Fibroblast of villous mesenchyme (primary cell): ENCODE measurements around the gene INHBB. TPM values are rescaled to one million over a fixed set of nuclear protein-coding genes. Genes with fewer than 3 reads are reported as not detected.

Source experiments
- DNase-seq: peaks from one replicate; pipeline ENCODE4 v3.0.0-alpha.2; 2010; ENCODE audit warnings: low read depth
- H3K4me3 ChIP-seq: 2 replicates; pipeline ENCODE4 v1.5.1; 2011; ENCODE audit warnings: low read depth, mild to moderate bottlenecking, low read length
- CTCF ChIP-seq: IDR thresholded peaks from 2 replicates; pipeline ENCODE4 v1.5.1; 2012; ENCODE audit warnings: low read depth, mild to moderate bottlenecking, low read length; ENCODE audit not compliant: insufficient read depth
- total RNA-seq: library from RNA; depleted of rRNA; stranded (reverse); fragments of >200 nt; gene quantifications from 2 replicates; pipeline ENCODE4 v1.2.3, GENCODE V29; 2012

The INHBB gene
- total RNA-seq, 1 donor = under 0.01 TPM

- H3K4me3 ChIP-seq = no peak overlapping the region
- no peak for DNase-seq
- no peak for TF ChIP-seq CTCF
These were observed 46.2 kb downstream of the INHBB start for GRCh38 chr2:120391911-120392665.

DNA sequence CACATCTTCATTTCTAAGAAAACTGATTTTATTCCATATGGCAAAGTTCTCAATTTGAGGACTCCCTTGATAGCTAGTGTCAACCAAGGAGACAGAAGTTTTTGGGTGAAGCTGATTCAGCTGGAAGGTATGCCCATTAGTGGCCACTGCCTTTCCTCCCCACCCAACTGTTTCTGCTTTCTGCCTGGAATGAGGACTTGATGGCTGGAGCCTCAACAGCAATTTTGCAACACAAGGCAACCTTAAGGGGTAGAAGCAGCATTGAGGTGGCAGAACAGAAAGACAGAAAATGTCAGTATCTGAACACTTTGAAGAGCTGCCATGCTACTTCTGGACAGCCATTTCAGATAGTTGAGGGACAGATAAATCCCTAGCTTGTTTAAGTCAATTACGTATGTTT, 47.0 kb downstream of the INHBB start:
- no peak overlapping the region for H3K4me3 ChIP-seq
- DNase-seq = no peak
- no peak for TF ChIP-seq CTCF

DNA sequence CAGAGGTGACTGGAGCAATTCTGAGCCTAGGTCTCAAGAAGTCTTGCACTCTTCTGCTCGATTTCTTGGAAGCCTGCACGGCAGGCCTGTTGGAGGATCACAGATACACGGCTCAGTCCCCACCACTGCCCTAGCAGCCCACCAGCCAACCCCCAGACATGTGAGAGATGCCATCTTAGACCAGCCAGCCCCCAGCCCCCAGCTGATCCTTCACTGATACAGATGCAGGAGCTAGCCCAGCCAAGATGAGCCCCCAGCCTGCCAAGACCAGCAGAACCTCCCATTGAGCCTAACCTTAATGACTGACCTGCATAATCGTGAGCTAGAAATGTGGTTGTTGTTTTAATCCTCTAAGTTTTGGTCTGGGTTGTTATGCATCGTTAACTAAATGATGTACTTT, 47.5 kb downstream of the INHBB start:
- H3K4me3 ChIP-seq = no peak overlapping the region
- no peak for TF ChIP-seq CTCF
- DNase-seq = no peak

- no peak for DNase-seq
- TF ChIP-seq CTCF = no peak
- no peak overlapping the region for H3K4me3 ChIP-seq
These were observed 48.8 kb downstream of the INHBB start for GRCh38 chr2:120394764-120395163.

DNA sequence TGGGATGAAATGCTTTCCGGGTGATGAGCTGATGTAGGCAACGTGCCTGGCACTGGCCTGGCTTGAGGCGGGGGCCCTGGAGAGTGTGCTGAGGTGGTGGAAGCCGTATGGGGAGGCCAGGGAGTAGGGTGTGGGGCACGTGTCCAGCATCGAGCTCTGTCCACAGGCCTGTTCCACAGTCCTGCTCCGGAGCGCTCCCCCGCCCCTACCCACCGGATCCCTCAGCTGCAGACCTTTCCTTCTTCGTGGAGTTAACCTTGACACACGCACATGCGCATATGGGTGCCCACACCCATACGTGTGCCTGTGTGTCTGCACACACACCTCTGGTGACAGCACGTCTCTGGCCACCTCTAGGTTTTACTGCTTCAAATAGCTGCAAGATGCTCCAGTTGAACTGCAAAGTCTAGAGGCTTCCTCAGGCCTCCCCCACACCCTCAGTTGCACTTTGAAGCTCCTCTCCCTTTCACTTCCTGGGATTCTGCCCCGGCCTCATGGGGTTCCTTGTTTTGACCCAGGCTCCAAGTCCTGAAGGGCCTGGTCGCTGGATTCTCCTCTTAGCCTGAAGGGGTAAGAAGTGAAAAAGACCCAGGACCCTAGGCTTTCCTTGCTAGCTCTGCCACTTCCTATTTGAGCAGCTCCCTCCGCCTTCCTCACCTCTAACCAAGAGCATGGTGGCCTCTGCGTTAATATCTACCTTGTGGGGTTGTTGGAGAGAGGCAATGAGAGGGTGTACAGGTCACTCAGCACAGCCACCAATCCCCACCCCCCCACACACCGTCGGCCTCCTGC, 49.5 kb downstream of the INHBB start:
- no peak for TF ChIP-seq CTCF
- no peak for DNase-seq
- H3K4me3 ChIP-seq = no peak overlapping the region

DNA sequence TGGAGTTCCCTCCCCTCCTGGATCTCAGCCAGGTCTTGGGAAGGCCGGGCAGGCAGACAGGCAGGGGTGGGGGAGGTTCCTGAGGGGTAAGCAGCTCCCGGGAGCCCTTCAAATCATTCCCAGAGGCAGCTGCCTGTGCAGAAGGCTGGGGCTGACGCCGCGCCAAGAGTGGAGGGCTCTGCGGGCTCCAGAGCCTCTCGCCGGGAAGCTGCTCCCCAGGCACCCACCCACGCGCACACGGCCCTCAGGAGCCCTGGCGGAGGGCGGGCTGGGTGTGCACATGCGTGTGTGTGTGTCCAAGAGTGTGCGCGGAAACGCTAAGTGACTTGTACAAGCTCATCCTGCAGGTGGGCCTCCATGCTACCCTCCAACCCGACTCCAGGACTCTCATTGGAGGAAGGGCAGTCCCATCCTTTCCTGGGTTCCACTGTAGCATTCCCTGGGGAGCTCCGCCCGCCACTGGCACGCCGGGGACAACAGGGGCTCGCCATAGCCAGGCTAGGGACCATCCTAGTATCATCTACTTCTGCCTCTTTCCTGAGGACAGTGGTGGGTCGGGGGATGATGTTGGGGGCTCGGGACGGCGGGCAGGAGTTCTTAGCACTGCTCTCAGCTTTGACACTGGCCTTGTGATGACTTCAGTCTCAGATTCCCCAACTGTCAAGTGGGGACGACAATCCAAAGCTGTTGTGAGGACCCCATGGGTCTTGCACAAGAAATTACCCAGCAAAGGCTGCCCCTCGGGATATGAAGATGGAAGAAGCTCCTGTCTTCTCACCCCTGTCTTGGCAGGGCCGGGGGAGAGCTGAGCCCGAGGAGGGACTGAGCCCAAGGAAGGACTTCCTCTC, 50.3 kb downstream of the INHBB start:
- DNase-seq = no peak
- H3K4me3 ChIP-seq = no peak overlapping the region
- no peak for TF ChIP-seq CTCF
